ENCODE measurements around the gene MAN2A1.

MAN2A1 gene

DNA sequence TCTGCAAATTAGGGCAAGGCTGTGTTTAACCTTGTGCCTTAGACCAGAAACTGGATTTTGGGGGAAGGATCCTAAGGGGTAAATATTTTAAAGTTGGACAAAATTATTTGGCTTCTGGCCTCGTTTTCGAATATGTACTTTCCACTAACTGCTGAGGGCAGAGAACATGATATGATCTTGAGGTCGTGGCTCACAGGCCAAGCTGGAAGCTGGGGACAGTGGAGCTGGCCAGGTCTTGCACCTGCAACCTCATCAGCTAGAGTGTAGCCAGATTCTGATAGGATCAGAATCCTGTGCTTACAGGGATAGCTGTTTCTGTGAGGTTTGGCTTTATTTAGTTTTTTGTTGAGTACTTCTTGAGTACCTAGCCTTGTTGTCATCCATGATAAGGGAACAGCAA, 24.9 kb downstream of the MAN2A1 start:
- TF ChIP-seq TAF1 (IDR thresholded peaks at IDR 0.05; ENCODE audit: borderline replicate concordance, insufficient read depth, low read length): no peak
- TF ChIP-seq, protein P1, sequence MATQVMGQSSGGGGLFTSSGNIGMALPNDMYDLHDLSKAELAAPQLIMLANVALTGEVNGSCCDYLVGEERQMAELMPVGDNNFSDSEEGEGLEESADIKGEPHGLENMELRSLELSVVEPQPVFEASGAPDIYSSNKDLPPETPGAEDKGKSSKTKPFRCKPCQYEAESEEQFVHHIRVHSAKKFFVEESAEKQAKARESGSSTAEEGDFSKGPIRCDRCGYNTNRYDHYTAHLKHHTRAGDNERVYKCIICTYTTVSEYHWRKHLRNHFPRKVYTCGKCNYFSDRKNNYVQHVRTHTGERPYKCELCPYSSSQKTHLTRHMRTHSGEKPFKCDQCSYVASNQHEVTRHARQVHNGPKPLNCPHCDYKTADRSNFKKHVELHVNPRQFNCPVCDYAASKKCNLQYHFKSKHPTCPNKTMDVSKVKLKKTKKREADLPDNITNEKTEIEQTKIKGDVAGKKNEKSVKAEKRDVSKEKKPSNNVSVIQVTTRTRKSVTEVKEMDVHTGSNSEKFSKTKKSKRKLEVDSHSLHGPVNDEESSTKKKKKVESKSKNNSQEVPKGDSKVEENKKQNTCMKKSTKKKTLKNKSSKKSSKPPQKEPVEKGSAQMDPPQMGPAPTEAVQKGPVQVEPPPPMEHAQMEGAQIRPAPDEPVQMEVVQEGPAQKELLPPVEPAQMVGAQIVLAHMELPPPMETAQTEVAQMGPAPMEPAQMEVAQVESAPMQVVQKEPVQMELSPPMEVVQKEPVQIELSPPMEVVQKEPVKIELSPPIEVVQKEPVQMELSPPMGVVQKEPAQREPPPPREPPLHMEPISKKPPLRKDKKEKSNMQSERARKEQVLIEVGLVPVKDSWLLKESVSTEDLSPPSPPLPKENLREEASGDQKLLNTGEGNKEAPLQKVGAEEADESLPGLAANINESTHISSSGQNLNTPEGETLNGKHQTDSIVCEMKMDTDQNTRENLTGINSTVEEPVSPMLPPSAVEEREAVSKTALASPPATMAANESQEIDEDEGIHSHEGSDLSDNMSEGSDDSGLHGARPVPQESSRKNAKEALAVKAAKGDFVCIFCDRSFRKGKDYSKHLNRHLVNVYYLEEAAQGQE (IDR thresholded peaks at IDR 0.05; ENCODE audit: insufficient read depth in 1 of 2, low read depth in 2 of 2, low read length in 2 of 2): no peak
- TF ChIP-seq SIN3A (IDR thresholded peaks at IDR 0.05; ENCODE audit: borderline replicate concordance, insufficient read depth, low read length): no peak
- no peak for TF ChIP-seq FOXP2 (optimal IDR thresholded peaks at IDR 0.05; ENCODE audit: borderline replicate concordance, extremely low read depth, extremely low read length, insufficient read depth)

- no peak for TF ChIP-seq SIN3A (IDR thresholded peaks at IDR 0.05; ENCODE audit: borderline replicate concordance, insufficient read depth, low read length)
- TF ChIP-seq POLR2AphosphoS5 (IDR thresholded peaks at IDR 0.05; ENCODE audit: low read depth, low read length): no peak
- TF ChIP-seq TAF1 (IDR thresholded peaks at IDR 0.05; ENCODE audit: borderline replicate concordance, insufficient read depth, low read length): no peak
- TF ChIP-seq, protein P1 (IDR thresholded peaks at IDR 0.05; ENCODE audit: insufficient read depth in 1 of 2, low read depth in 2 of 2, low read length in 2 of 2): no peak
- TF ChIP-seq FOXP2 (optimal IDR thresholded peaks at IDR 0.05; ENCODE audit: borderline replicate concordance, extremely low read depth, extremely low read length, insufficient read depth): no peak
These were observed 28.5 kb downstream of the MAN2A1 start for GRCh38 chr5:109718216-109718615.

GRCh38 chr5:109718632-109719031, 28.9 kb downstream of the MAN2A1 start:
- TF ChIP-seq FOXP2 (optimal IDR thresholded peaks at IDR 0.05; ENCODE audit: borderline replicate concordance, extremely low read depth, extremely low read length, insufficient read depth): no peak

DNA sequence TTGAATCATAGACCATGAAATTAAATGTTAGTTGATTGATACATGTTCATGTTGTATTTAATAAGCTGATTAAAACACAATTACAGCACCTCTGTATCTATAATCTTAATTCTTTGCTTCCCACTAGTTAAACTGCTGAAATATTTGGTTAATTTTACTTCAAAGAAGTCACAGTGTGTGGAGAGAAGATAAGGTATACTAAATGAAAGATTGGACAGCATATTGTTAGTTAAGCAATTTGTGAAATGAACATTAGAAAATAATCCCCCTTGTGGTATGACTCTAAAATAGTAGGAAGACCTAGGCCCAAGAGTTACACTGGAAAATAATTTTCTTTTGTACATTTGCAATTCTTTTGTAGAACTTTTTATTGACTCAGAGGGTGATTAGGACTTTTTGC, 30.3 kb downstream of the MAN2A1 start:
- TF ChIP-seq POLR2AphosphoS5 (IDR thresholded peaks at IDR 0.05; ENCODE audit: low read depth, low read length): no peak
- no peak for TF ChIP-seq SIN3A (IDR thresholded peaks at IDR 0.05; ENCODE audit: borderline replicate concordance, insufficient read depth, low read length)
- TF ChIP-seq FOXP2 (optimal IDR thresholded peaks at IDR 0.05; ENCODE audit: borderline replicate concordance, extremely low read depth, extremely low read length, insufficient read depth): no peak
- TF ChIP-seq, protein P1 (IDR thresholded peaks at IDR 0.05; ENCODE audit: insufficient read depth in 1 of 2, low read depth in 2 of 2, low read length in 2 of 2): no peak
- no peak for TF ChIP-seq TAF1 (IDR thresholded peaks at IDR 0.05; ENCODE audit: borderline replicate concordance, insufficient read depth, low read length)

DNA sequence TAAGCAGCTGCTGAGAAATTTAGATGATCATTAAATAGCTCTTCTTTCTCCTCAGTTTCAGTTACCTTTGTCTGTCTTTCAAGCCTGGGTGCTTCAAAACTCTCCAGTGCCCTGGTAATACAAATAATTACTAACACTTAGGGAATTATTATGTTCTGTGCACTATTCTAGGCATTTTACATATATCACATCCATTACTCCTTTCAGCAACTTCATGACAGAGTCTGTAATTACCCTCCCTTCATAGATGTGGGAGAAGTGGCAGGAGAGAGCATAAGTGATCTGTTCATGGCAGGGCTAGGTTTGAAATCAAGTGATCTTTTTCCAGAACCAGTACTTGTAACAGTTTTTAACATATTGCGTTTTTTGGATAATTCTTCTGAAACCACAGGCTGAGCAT, 32.0 kb downstream of the MAN2A1 start:
- no peak for TF ChIP-seq FOXP2 (optimal IDR thresholded peaks at IDR 0.05; ENCODE audit: borderline replicate concordance, extremely low read depth, extremely low read length, insufficient read depth)
- no peak for TF ChIP-seq SIN3A (IDR thresholded peaks at IDR 0.05; ENCODE audit: borderline replicate concordance, insufficient read depth, low read length)
- TF ChIP-seq POLR2AphosphoS5 (IDR thresholded peaks at IDR 0.05; ENCODE audit: low read depth, low read length): no peak
- TF ChIP-seq, protein P1 (IDR thresholded peaks at IDR 0.05; ENCODE audit: insufficient read depth in 1 of 2, low read depth in 2 of 2, low read length in 2 of 2): no peak
- no peak for TF ChIP-seq TAF1 (IDR thresholded peaks at IDR 0.05; ENCODE audit: borderline replicate concordance, insufficient read depth, low read length)

Data from PFSK-1 (cell line).